Cardiac muscle cell (in vitro differentiated cells and primary cell): ENCODE results near the gene BMPR1A. TPM values are rescaled to one million over a fixed set of nuclear protein-coding genes. Genes with fewer than 3 reads are reported as not detected.

Experiments used
- DNase-seq, 2 donors: peaks; one replicate each; pipeline versions ENCODE4 v3.0.0 to v3.0.0-alpha.2; 2010 to 2017; ENCODE audit warnings: low read depth in 1 of 2, low spot score in 1 of 2
- H3K27ac ChIP-seq: fragments of 200-600 bp; sonication (generic); 2 replicates; pipeline ENCODE4 v1.5.1; 2016
- H3K27me3 ChIP-seq: fragments of 200-600 bp; sonication (generic); 2 replicates; pipeline ENCODE4 v1.6.0; 2016; ENCODE audit warnings: control low read depth
- H3K36me3 ChIP-seq: fragments of 200-600 bp; sonication (generic); 2 replicates; pipeline ENCODE4 v1.5.1; 2016; ENCODE audit warnings: control low read depth
- H3K4me1 ChIP-seq: fragments of 200-600 bp; sonication (generic); 2 replicates; pipeline ENCODE4 v1.8.1; 2017; ENCODE audit warnings: low read depth, mild to moderate bottlenecking, mixed run types
- H3K4me3 ChIP-seq: fragments of 200-600 bp; sonication (generic); 2 replicates; pipeline ENCODE4 v1.5.1; 2016; ENCODE audit warnings: mild to moderate bottlenecking
- H3K9me3 ChIP-seq: fragments of 200-600 bp; sonication (generic); 2 replicates; pipeline ENCODE4 v1.5.1; 2017; ENCODE audit warnings: low read depth, mild to moderate bottlenecking, control low read depth
- CTCF ChIP-seq: IDR thresholded peaks from 2 replicates; pipeline ENCODE4 v1.5.1; 2012; ENCODE audit warnings: low read depth, mild to moderate bottlenecking, low read length
- polyA plus RNA-seq: library from polyadenylated mRNA; unstranded; fragments of >200 nt; fragmentation: Nextera tagmentation; extraction: Ambion mirVana; gene quantifications from 2 replicates; pipeline ENCODE4 v1.2.1, GENCODE V29; 2016
- total RNA-seq: library from RNA; depleted of rRNA; stranded (reverse); fragments of >200 nt; gene quantifications from 2 replicates; pipeline ENCODE4 v1.2.3, GENCODE V29; 2016

The BMPR1A gene
- total and polyA plus RNA-seq, 2 experiments from 2014 or later: 35.6 to 39.4 TPM

- no peak for DNase-seq
- peaks cover 10% of the 10 kb centered on the region for H3K4me1 ChIP-seq
Measured at GRCh38 chr10:86709396-86710185, 46.8 kb upstream of the BMPR1A start.

GRCh38 chr10:86710987-86711512, 45.4 kb upstream of the BMPR1A start:
- Histone ChIP-seq H3K36me3 (peaks cover 35% of the 10 kb centered on the region), H3K27ac (peak overlapping the region; percentile 95), H3K4me3 (peak overlapping the region; percentile 43), H3K4me1 (peaks cover 16% of the 10 kb centered on the region), H3K9me3 (no peaks in the 10 kb centered on the region), H3K27me3 (no peaks in the 10 kb centered on the region)
- peak; percentile 78 for TF ChIP-seq CTCF
- peak; percentile 93 to 95 for DNase-seq

More at GRCh38 chr10:86709396-86710185, 46.8 kb upstream of the BMPR1A start:
- Histone ChIP-seq H3K27ac (peak overlapping the region; percentile 95), H3K9me3 (no peaks in the 10 kb centered on the region), H3K36me3 (peaks cover 45% of the 10 kb centered on the region), H3K4me3 (no peak overlapping the region), H3K27me3 (no peaks in the 10 kb centered on the region)
- no peak for TF ChIP-seq CTCF

GRCh38 chr10:86711513-86712316, 44.7 kb upstream of the BMPR1A start:
- Histone ChIP-seq H3K9me3 (no peaks in the 10 kb centered on the region), H3K36me3 (peaks cover 31% of the 10 kb centered on the region), H3K27ac (peak overlapping the region; percentile 95), H3K4me3 (peak overlapping the region; percentile 43), H3K4me1 (peaks cover 16% of the 10 kb centered on the region), H3K27me3 (no peaks in the 10 kb centered on the region)
- TF ChIP-seq CTCF: no peak
- peak; percentile 52 to 67 for DNase-seq

- DNase-seq: no peak
- Histone ChIP-seq H3K27me3 (no peaks in the 10 kb centered on the region), H3K27ac (peak overlapping the region; percentile 95), H3K4me1 (peaks cover 16% of the 10 kb centered on the region), H3K36me3 (peaks cover 31% of the 10 kb centered on the region), H3K9me3 (no peaks in the 10 kb centered on the region), H3K4me3 (no peak overlapping the region)
- TF ChIP-seq CTCF: no peak
Measured at GRCh38 chr10:86712317-86712707, 44.1 kb upstream of the BMPR1A start.

GRCh38 chr10:86715156-86715795, 41.1 kb upstream of the BMPR1A start:
- no peaks in the 10 kb centered on the region for H3K27me3 ChIP-seq
- peak overlapping the region; percentile 65 for H3K27ac ChIP-seq
- peaks cover 16% of the 10 kb centered on the region for H3K4me1 ChIP-seq
- no peak for TF ChIP-seq CTCF
- H3K4me3 ChIP-seq: no peak overlapping the region
- no peak for DNase-seq
- no peaks in the 10 kb centered on the region for H3K9me3 ChIP-seq
- H3K36me3 ChIP-seq: peaks cover 46% of the 10 kb centered on the region
